Measurements from ENCODE around the gene EPHA8.

Gene EPHA8

GRCh38 chr1:22606161-22606560, 42.9 kb downstream of the EPHA8 start:
- no peaks in the 10 kb centered on the region for H3K36me3 ChIP-seq (ENCODE audit: control insufficient read depth in 2 of 2, insufficient read depth in 1 of 2, low read length in 2 of 2)
- TF ChIP-seq ZNF221 (tag by site-specific recombination; IDR thresholded peaks at IDR 0.05; ENCODE audit: borderline replicate concordance) (no peak), ZNF544 (tag by site-specific recombination; IDR thresholded peaks at IDR 0.05) (no peak), ZNF571 (tag by site-specific recombination; IDR thresholded peaks at IDR 0.05) (no peak), ZNF24 (tag by site-specific recombination; IDR thresholded peaks at IDR 0.05) (no peak), KLF10 (tag by site-specific recombination; IDR thresholded peaks at IDR 0.05) (no peak), SCRT1 (tag by site-specific recombination; IDR thresholded peaks at IDR 0.05; ENCODE audit: borderline replicate concordance) (no peak)
- TF ChIP-seq, protein P1, sequence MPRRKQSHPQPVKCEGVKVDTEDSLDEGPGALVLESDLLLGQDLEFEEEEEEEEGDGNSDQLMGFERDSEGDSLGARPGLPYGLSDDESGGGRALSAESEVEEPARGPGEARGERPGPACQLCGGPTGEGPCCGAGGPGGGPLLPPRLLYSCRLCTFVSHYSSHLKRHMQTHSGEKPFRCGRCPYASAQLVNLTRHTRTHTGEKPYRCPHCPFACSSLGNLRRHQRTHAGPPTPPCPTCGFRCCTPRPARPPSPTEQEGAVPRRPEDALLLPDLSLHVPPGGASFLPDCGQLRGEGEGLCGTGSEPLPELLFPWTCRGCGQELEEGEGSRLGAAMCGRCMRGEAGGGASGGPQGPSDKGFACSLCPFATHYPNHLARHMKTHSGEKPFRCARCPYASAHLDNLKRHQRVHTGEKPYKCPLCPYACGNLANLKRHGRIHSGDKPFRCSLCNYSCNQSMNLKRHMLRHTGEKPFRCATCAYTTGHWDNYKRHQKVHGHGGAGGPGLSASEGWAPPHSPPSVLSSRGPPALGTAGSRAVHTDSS (tag by site-specific recombination; IDR thresholded peaks at IDR 0.05): no peak
- no peaks in the 10 kb centered on the region for H3K4me1 ChIP-seq (ENCODE audit: control insufficient read depth, insufficient read depth, low read length)
- ChIA-PET CTCF (no interaction called here), POLR2A (no interaction called here)
- no peak overlapping the region for H3K4me3 ChIP-seq (ENCODE audit: low read depth, low read length)
- no peaks in the 10 kb centered on the region for H3K9me3 ChIP-seq (ENCODE audit: control insufficient read depth, insufficient read depth, low read depth, low read length)
- H3K27ac ChIP-seq (ENCODE audit: extremely low read depth, low read depth, low read length): no peak overlapping the region

DNA sequence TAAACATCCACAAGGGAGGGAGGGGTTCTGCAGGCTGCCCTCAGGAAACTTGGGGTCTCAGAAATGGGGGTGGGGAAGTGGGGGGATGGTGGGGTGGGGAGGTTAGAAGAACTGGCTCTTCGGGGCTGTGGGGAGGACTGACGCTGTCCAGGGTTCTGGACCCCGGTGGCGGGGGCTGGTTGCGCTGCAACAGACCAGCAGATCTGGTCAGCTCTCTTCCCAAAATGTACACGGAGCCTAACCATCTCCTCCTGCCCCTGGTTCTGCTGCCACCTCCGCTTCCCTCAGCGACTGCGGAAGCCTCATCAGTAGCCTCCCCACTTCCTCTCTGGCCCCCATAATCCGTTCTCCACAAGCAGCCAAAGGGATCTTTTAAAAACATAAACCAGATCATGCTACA, 43.9 kb downstream of the EPHA8 start:
- ChIA-PET POLR2A (interaction anchor here (0.5 kb wide), 1 partner anchor 490 kb away, joined by 3 read pairs; no protein-coding TSS in a partner anchor), CTCF (interaction anchor here (0.6 to 1.2 kb wide), 3 partner anchors 11 to 613 kb away, joined by 3 to 5 read pairs (median 3); no protein-coding TSS in a partner anchor)
- Histone ChIP-seq H3K36me3 (ENCODE audit: control insufficient read depth in 2 of 2, insufficient read depth in 1 of 2, low read length in 2 of 2) (no peaks in the 10 kb centered on the region), H3K4me3 (ENCODE audit: low read depth, low read length) (no peak overlapping the region), H3K27ac (ENCODE audit: extremely low read depth, low read depth, low read length) (no peak overlapping the region), H3K4me1 (ENCODE audit: control insufficient read depth, insufficient read depth, low read length) (no peaks in the 10 kb centered on the region), H3K9me3 (ENCODE audit: control insufficient read depth, insufficient read depth, low read depth, low read length) (no peaks in the 10 kb centered on the region)
- TF ChIP-seq KLF1 (tag by site-specific recombination; IDR thresholded peaks at IDR 0.05): no peak
- TF ChIP-seq REST (tag by site-specific recombination; IDR thresholded peaks at IDR 0.05): peak; percentile 89

GRCh38 chr1:22608361-22608760, 45.1 kb downstream of the EPHA8 start:
- H3K4me3 ChIP-seq (ENCODE audit: low read depth, low read length): no peak overlapping the region
- ChIA-PET POLR2A (no interaction called here), CTCF (interaction anchor here (0.7 kb wide), 1 partner anchor 154 kb away, joined by 5 read pairs; no protein-coding TSS in a partner anchor)

More at GRCh38 chr1:22608361-22608760, 45.1 kb downstream of the EPHA8 start:
- H3K36me3 ChIP-seq (ENCODE audit: control insufficient read depth in 2 of 2, insufficient read depth in 1 of 2, low read length in 2 of 2): no peaks in the 10 kb centered on the region
- no peaks in the 10 kb centered on the region for H3K4me1 ChIP-seq (ENCODE audit: control insufficient read depth, insufficient read depth, low read length)
- no peaks in the 10 kb centered on the region for H3K9me3 ChIP-seq (ENCODE audit: control insufficient read depth, insufficient read depth, low read depth, low read length)
- no peak for TF ChIP-seq ZIC2 (tag by site-specific recombination; IDR thresholded peaks at IDR 0.05)
- TF ChIP-seq, protein P1 (tag by site-specific recombination; IDR thresholded peaks at IDR 0.05): no peak
- TF ChIP-seq TRIM28 (IDR thresholded peaks at IDR 0.05; ENCODE audit: borderline replicate concordance, low read length): no peak
- TF ChIP-seq ZNF76 (tag by site-specific recombination; IDR thresholded peaks at IDR 0.05; ENCODE audit: borderline replicate concordance, low read depth): no peak
- TF ChIP-seq ZNF560 (tag by site-specific recombination; IDR thresholded peaks at IDR 0.05; ENCODE audit: borderline replicate concordance): no peak
- no peak for TF ChIP-seq ZNF266 (tag by site-specific recombination; IDR thresholded peaks at IDR 0.05; ENCODE audit: low read depth)
- TF ChIP-seq ZNF529 (tag by site-specific recombination; IDR thresholded peaks at IDR 0.05; ENCODE audit: insufficient replicate concordance): no peak
- no peak for TF ChIP-seq ZNF561 (tag by site-specific recombination; IDR thresholded peaks at IDR 0.05; ENCODE audit: borderline replicate concordance)
- no peak for TF ChIP-seq ZNF664 (tag by site-specific recombination; IDR thresholded peaks at IDR 0.05)
- TF ChIP-seq ZNF654 (tag by site-specific recombination; IDR thresholded peaks at IDR 0.05; ENCODE audit: low read depth): no peak
- TF ChIP-seq BCL11A (tag by site-specific recombination; IDR thresholded peaks at IDR 0.05; ENCODE audit: low read depth): no peak
- H3K27ac ChIP-seq (ENCODE audit: extremely low read depth, low read depth, low read length): no peak overlapping the region
